ENCODE results near the gene SMARCAD1.

- TF ChIP-seq, protein P1, sequence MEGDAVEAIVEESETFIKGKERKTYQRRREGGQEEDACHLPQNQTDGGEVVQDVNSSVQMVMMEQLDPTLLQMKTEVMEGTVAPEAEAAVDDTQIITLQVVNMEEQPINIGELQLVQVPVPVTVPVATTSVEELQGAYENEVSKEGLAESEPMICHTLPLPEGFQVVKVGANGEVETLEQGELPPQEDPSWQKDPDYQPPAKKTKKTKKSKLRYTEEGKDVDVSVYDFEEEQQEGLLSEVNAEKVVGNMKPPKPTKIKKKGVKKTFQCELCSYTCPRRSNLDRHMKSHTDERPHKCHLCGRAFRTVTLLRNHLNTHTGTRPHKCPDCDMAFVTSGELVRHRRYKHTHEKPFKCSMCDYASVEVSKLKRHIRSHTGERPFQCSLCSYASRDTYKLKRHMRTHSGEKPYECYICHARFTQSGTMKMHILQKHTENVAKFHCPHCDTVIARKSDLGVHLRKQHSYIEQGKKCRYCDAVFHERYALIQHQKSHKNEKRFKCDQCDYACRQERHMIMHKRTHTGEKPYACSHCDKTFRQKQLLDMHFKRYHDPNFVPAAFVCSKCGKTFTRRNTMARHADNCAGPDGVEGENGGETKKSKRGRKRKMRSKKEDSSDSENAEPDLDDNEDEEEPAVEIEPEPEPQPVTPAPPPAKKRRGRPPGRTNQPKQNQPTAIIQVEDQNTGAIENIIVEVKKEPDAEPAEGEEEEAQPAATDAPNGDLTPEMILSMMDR (IDR thresholded peaks at IDR 0.05; ENCODE audit: low read depth, low read length, missing input control) = no peak
- TF ChIP-seq RAD21 (IDR thresholded peaks at IDR 0.05) = no peak
- TF ChIP-seq HNF4A (conservative IDR thresholded peaks at IDR 0.05) = no peak
- TF ChIP-seq, protein P2, sequence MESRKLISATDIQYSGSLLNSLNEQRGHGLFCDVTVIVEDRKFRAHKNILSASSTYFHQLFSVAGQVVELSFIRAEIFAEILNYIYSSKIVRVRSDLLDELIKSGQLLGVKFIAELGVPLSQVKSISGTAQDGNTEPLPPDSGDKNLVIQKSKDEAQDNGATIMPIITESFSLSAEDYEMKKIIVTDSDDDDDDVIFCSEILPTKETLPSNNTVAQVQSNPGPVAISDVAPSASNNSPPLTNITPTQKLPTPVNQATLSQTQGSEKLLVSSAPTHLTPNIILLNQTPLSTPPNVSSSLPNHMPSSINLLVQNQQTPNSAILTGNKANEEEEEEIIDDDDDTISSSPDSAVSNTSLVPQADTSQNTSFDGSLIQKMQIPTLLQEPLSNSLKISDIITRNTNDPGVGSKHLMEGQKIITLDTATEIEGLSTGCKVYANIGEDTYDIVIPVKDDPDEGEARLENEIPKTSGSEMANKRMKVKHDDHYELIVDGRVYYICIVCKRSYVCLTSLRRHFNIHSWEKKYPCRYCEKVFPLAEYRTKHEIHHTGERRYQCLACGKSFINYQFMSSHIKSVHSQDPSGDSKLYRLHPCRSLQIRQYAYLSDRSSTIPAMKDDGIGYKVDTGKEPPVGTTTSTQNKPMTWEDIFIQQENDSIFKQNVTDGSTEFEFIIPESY (IDR thresholded peaks at IDR 0.05) = no peak
- TF ChIP-seq YY1 (IDR thresholded peaks at IDR 0.05) = no peak
- no peak for TF ChIP-seq SP1 (IDR thresholded peaks at IDR 0.05)
- TF ChIP-seq JUND (IDR thresholded peaks at IDR 0.05) = no peak
- no peak for TF ChIP-seq FOXA1 (IDR thresholded peaks at IDR 0.05)
- no peak for TF ChIP-seq TAF1 (conservative IDR thresholded peaks at IDR 0.05)
Measured at GRCh38 chr4:94334476-94334875, 126.8 kb downstream of the SMARCAD1 start.

All from liver (tissue), 3 donors.